Activated naive CD8-positive, alpha-beta T cell (primary cell): ENCODE data around the gene GSN.

Experiments used
- H3K27ac Mint-ChIP-seq: one replicate; pipeline ENCODE4 v1.8.0; 2021; ENCODE audit warnings: mixed read lengths
- H3K27me3 Mint-ChIP-seq: one replicate; pipeline ENCODE4 v1.8.0; 2021; ENCODE audit warnings: mixed read lengths
- H3K36me3 Mint-ChIP-seq: one replicate; pipeline ENCODE4 v1.8.0; 2021; ENCODE audit warnings: mixed read lengths
- H3K4me1 Mint-ChIP-seq: one replicate; pipeline ENCODE4 v1.8.0; 2021; ENCODE audit warnings: low read depth, mixed read lengths
- H3K4me3 Mint-ChIP-seq: one replicate; pipeline ENCODE4 v1.8.0; 2021; ENCODE audit warnings: mild to moderate bottlenecking, mixed read lengths
- H3K9me3 Mint-ChIP-seq: one replicate; pipeline ENCODE4 v1.8.0; 2021; ENCODE audit warnings: low read depth, mixed read lengths

The GSN gene

DNA sequence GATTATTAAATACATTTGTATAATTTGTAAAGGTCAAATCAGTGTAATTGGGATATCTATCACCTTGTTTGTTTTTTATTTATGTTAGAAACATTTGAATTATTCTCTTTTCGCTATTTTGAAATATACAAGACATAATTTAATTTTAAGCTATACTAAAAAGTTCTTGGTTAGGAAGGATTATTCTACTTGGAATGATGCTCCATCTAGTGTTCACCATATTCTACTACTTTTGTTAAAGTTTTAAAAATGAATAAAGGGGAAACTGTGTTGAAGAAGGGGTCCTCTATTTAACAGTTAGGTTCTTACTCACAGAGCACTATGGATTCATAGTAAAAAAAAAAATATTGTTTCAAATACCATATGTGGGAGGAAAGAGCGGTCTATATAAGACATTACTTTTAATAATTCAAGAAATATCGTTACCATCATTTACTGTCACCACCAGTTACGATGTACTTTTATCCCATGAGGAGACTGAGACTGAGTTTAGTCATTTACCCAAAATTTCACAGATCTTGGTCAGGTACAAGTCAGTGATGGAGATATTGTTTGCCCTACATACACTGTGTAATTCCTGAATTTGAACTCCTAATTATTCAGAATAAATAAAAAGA is 108.4 kb downstream of the GSN start:
- no peak overlapping the region for H3K4me3 Mint-ChIP-seq
- no peak overlapping the region for H3K27ac Mint-ChIP-seq
- no peaks in the 10 kb centered on the region for H3K9me3 Mint-ChIP-seq
- H3K27me3 Mint-ChIP-seq = no peaks in the 10 kb centered on the region
- H3K4me1 Mint-ChIP-seq = peaks cover 5% of the 10 kb centered on the region
- H3K36me3 Mint-ChIP-seq = peaks cover 10% of the 10 kb centered on the region

DNA sequence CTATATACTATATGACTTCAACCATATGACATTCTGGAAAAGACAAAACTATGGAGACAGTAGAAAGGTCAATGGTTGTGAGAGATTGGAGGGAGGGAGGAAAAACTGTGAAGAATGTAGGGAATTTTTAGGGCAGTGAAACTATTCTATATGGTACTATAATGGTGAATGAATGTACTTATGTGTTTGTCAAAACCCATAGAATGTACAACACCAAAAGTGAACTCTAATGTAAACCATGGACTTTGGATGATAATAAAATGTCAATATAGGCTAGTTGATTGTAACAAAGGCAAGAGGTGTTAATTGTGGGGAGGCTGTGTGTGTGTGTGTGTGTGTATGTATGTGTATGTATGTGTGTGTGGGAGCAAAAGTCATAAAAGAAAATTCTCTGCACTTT is 112.9 kb downstream of the GSN start:
- H3K9me3 Mint-ChIP-seq = no peaks in the 10 kb centered on the region
- H3K27me3 Mint-ChIP-seq = no peaks in the 10 kb centered on the region
- H3K4me1 Mint-ChIP-seq = no peaks in the 10 kb centered on the region
- H3K4me3 Mint-ChIP-seq = no peak overlapping the region
- H3K27ac Mint-ChIP-seq = no peak overlapping the region
- H3K36me3 Mint-ChIP-seq = peaks cover 12% of the 10 kb centered on the region
